LNCaP clone FGC (cell line): Measurements from ENCODE around the gene AGAP2.
"Not testable (repeated sequence)": the region's sequence is repeated elsewhere in the genome, so short reads cannot be mapped to it uniquely, and the experiment has no call there.

Experiments used
- DNase-seq: peaks from one replicate; pipeline ENCODE4 v3.0.0-alpha.2; 2011; ENCODE audit warnings: low read depth
- H3K4me3 ChIP-seq: 2 replicates; pipeline ENCODE4 v1.5.1; 2011; ENCODE audit warnings: mild to moderate bottlenecking, low read depth, low read length, control low read depth
- TF ChIP-seq, protein P1 (sequence below): IDR thresholded peaks from 2 replicates; pipeline ENCODE4 v1.5.1; 2012; ENCODE audit warnings: mild to moderate bottlenecking; ENCODE audit not compliant: control insufficient read depth, insufficient read depth; ENCODE audit errors: extremely low read depth

The AGAP2 gene

DNA sequence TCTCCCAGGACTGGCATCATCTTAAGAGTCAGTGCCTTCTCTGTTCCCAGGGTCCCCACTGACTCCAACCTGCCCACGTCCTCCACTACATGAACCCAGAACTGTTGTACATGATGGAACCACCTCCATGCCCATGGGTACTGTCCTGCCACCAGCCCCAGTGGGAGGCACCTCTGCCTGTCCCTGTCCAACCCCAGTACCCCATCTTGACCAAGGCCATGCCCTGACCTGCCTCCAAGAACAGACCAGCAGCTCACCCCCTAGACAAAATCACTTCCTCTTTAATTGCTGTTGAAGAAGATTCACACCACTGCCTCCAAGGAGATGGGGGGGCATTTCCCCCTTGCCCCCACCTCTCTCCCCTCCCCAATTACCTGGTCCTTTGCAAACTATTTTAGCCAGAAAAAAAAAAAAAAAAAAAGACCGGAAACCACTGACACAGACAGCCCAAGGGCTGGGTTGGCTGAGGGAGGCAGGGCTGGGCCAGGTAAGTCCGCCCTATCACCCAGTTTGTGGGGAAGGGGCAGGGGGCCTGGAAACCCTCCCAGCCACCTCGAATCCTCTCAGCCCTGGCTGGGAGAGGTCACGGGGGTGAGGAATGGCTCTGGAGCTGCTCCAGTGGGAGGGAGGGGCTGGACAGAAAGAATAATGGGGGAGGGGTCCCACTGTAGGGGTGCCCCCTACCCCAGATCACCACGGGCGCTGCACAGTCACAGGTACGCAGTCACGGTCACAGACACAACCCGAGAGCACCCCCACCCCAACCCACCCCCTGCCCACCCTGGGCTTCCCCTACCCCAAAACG lies 13.4 kb downstream of the AGAP2 start:
- DNase-seq: no peak
- no peak overlapping the region for H3K4me3 ChIP-seq
- TF ChIP-seq, protein P1, sequence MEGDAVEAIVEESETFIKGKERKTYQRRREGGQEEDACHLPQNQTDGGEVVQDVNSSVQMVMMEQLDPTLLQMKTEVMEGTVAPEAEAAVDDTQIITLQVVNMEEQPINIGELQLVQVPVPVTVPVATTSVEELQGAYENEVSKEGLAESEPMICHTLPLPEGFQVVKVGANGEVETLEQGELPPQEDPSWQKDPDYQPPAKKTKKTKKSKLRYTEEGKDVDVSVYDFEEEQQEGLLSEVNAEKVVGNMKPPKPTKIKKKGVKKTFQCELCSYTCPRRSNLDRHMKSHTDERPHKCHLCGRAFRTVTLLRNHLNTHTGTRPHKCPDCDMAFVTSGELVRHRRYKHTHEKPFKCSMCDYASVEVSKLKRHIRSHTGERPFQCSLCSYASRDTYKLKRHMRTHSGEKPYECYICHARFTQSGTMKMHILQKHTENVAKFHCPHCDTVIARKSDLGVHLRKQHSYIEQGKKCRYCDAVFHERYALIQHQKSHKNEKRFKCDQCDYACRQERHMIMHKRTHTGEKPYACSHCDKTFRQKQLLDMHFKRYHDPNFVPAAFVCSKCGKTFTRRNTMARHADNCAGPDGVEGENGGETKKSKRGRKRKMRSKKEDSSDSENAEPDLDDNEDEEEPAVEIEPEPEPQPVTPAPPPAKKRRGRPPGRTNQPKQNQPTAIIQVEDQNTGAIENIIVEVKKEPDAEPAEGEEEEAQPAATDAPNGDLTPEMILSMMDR: no peak

DNA sequence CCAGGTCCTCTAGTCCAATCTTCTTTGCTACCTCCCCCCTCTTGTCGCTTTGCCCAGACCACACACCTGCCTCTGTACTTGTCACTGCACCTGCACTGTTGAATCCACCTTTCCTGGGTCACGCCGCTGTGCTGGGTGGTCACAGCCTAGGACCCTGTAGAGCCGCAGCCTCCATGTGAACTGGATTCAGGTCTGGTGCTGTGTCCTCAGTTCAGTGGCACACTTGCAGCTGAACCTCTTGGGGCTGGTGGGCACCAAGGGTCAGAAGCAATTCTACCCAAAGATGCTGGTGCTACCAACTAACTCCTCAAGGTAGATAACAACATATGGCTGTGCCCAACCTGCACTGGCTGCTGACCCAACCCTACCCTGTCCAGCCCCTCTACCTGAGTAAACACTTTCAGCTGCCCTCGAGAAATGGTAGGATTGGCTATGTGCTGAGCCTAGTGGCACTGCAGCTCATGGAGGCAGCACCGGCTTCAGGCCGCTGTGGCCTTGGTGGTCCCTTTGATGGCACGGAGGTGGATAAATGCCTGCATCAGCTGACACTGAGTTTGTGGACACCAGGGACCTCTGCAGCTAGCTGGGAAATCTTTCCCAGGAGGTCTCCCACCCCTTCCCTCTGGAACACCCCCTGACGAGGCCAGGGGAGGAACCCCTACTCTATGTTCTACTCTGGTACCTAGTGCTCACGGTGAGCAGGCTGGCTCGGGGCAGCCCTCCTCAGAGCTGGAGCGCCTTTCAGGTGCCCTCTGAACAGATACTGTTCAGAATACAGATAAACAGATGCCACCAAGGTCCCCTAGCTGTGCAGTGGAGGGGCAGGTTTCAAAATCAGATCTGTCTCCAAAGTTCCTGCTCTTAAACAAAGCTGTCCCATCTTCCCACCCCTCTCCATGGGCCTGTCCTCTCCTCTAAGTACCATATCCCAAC lies 14.3 kb downstream of the AGAP2 start:
- DNase-seq: no peak
- TF ChIP-seq, protein P1: no peak
- no peak overlapping the region for H3K4me3 ChIP-seq

DNA sequence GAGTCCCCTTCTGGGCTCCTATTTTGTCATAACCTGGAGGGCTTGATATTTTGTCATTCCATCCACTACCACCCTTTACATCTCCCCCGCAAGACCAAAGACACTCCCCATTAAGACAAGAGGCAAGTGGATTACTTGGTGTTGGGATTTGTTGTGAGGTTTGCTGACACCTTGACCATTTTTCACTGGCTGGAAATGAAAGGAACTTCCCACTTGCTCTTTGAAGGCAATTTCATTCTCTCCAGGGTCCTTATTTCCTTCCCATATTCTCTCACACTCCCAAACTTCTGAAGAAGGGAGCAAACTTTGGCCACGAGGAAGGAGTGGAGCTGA lies 14.9 kb downstream of the AGAP2 start:
- no peak overlapping the region for H3K4me3 ChIP-seq
- no peak for DNase-seq
- TF ChIP-seq, protein P1: no peak

DNA sequence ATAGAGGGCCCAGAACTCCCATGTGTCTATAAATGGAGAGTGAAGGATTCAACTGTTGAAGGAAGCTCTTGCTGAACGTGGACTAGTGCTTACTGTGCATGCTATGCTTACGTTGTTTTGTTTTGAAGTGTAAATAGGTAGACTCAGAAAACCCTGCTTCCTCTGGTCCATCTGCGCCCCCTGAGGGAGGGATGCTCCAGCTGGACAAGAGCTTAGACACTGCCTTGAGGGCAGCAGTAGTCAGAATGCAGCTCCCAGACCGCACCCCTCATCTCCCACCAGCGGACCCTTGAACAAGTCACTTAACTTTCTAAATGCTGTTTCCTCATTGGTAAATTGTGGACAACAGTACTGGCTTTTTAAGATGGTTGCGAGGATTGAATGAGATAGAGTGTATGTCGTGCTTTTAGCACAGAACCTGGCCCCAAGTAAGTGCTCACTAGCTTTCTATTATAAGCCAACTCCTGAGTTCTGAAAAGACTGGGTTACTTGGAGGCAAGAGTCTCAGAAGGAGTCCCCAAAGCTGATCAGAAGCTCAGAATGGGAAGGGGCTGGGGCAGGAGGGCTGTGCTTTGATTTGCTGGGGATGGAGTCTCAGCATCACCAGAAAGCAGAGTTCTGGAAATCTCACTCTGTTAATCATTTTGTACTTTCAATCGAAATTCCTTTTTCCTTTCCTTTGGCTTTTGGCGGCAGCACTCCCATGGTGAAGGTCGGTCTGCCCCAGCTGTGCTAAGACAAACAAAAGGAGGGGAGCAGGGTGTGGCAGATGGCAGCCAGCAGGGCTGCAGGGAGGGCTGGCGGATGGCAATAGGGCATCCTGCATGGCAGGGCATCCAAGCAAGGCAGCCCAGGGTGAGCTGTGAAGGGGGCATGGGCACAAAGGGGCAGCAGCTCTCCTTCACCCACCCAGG lies 15.6 kb downstream of the AGAP2 start:
- no peak overlapping the region for H3K4me3 ChIP-seq
- TF ChIP-seq, protein P1: no peak
- DNase-seq: no peak

DNA sequence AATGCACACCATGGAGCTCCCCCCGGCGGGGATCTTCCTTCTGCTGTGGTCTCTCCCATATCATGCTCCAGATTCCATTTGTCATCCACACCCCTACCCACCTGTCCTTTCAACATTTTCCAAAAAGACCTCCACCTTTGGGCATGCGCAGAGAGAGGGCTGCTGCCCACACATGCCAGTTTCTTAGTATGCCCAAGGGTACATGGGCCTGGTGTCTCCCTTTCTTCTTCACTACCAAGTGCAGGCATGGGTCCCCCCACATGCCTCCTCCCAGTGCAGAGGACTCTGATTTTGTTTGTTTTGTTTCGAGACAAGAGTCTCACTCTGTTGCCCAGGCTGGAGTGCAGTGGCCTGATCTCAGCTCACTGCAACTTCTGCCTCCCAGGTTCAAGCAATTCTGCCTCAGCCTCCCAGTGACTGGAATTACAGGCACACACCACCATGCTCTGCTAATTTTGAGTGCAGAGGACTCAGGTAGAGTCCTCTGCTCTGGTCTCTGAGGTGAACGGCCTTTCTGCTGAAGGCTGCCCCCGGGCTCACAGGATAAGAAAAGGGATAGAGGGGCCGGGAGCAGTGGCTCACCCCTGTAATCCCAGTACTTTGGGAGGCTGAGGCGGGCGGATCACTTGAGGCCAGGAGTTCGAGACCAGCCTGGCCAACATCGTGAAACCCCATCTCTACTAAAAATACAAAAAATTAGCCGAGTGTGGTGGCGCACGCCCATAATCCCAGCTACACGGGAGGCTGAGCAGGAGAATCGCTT lies 16.5 kb downstream of the AGAP2 start:
- not testable (repeated sequence) for DNase-seq, H3K4me3 ChIP-seq

DNA sequence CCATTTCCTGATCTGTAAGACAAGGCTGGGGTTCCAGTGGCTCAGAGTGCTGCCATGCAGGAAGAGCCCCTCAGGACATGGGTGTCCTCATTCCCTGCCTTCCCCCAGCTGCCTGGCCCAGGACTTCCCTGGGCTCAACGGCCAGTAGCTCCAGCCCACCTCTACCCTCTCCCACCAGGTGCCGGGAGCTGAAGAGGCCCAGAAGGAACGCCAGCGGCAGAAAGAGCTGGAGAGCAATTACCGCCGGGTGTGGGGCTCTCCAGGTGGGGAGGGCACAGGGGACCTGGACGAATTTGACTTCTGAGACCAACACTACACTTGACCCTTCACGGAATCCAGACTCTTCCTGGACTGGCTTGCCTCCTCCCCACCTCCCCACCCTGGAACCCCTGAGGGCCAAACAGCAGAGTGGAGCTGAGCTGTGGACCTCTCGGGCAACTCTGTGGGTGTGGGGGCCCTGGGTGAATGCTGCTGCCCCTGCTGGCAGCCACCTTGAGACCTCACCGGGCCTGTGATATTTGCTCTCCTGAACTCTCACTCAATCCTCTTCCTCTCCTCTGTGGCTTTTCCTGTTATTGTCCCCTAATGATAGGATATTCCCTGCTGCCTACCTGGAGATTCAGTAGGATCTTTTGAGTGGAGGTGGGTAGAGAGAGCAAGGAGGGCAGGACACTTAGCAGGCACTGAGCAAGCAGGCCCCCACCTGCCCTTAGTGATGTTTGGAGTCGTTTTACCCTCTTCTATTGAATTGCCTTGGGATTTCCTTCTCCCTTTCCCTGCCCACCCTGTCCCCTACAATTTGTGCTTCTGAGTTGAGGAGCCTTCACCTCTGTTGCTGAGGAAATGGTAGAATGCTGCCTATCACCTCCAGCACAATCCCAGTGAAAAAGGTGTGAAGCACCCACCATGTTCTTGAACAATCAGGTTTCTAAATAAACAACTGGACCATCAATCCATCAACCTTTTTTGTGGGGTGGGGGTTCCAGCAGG lies 17.6 kb downstream of the AGAP2 start:
- DNase-seq: no peak
- no peak overlapping the region for H3K4me3 ChIP-seq
- TF ChIP-seq, protein P1: no peak
